ENCODE data around the gene LHX4. TPM values are rescaled to one million over a fixed set of nuclear protein-coding genes. Genes with fewer than 3 reads are reported as not detected.

The LHX4 gene
- total and polyA plus RNA-seq, 2 experiments from 2014 or later, result 0.30 TPM; not detected in 1

DNA sequence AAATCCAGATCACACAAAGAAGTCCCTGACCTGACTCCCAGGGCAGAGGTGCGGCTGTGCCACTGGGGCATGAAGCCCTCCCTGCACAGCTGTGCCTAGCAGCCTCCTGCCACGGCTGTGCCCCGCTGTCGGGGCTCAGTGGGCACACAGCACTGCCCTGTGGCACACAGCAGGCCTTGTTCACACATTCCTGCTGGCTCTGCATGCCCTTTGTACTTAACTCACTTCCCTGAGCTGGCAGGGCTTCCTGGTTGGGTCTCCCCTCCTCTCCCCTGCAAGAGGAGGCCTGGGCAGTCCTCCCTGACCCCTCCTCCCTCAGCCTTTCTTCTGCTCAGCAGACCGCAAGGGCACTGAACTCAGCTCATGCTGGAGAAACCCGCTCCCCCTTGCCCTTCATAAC lies 14.8 kb downstream of the LHX4 start:
- Histone ChIP-seq H3K9me3 (ENCODE audit: low read depth) (no peaks in the 10 kb centered on the region), H2AFZ (no peak overlapping the region), H3K27me3 (replicated peaks; ENCODE audit: insufficient read depth) (peaks cover 21% of the 10 kb centered on the region), H3K9me2 (ENCODE audit: insufficient read depth) (no peaks in the 10 kb centered on the region), H4K20me1 (ENCODE audit: insufficient read depth) (no peaks in the 10 kb centered on the region), H3K27ac (no peak overlapping the region), H3F3A (ENCODE audit: insufficient read depth) (no peaks in the 10 kb centered on the region), H3K79me2 (ENCODE audit: insufficient read depth) (no peaks in the 10 kb centered on the region), H3K9ac (no peak overlapping the region), H3K4me2 (ENCODE audit: unreplicated experiment) (no peak overlapping the region), H3K4me3 (no peak overlapping the region), H3K4me1 (ENCODE audit: insufficient read depth) (no peaks in the 10 kb centered on the region), H3K36me3 (ENCODE audit: low read depth) (no peaks in the 10 kb centered on the region)
- in situ Hi-C loops (cut with MboI), result no loop called here
- TF ChIP-seq EZH2 (IDR thresholded peaks at IDR 0.05; ENCODE audit: insufficient read depth, poor library complexity, severe bottlenecking), result no peak
- TF ChIP-seq EZH2phosphoT487 (IDR thresholded peaks at IDR 0.05; ENCODE audit: insufficient read depth, low read depth), result no peak
- no peak for DNase-seq
- 69 to 73% methylated on average over 6 of the region's 6 CpGs for WGBS, 2 experiments (ENCODE audit: low coverage in 1 of 2, low lambda C conversion rate in 2 of 2, missing lambda C conversion rate in 2 of 2)

DNA sequence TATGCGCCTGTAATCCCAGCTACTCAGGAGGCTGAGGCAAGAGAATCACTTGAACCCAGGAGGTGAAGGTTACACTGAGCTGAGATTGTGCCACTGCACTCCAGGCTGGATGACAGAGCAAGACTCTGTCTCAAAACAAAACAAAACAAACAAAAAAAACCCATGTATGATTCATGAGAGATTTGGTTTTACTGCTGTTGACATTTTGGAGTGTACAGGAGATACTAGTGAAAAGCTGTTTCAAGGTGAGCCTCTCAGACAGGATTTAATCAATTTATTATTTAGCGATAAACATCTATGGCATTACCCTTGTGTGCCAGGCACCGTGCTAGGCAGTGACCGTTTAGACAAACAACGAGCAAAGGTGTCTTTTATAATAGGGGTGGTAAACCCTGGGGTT lies 16.5 kb downstream of the LHX4 start:
- no peaks in the 10 kb centered on the region for H3K36me3 ChIP-seq (ENCODE audit: low read depth)
- no peaks in the 10 kb centered on the region for H4K20me1 ChIP-seq (ENCODE audit: insufficient read depth)
- H3K9me2 ChIP-seq (ENCODE audit: insufficient read depth), result no peaks in the 10 kb centered on the region
- no peak for DNase-seq
- H3K9ac ChIP-seq, result no peak overlapping the region
- H3F3A ChIP-seq (ENCODE audit: insufficient read depth), result no peaks in the 10 kb centered on the region
- TF ChIP-seq EZH2phosphoT487 (IDR thresholded peaks at IDR 0.05; ENCODE audit: insufficient read depth, low read depth) (no peak), EZH2 (IDR thresholded peaks at IDR 0.05; ENCODE audit: insufficient read depth, poor library complexity, severe bottlenecking) (no peak)
- 86 to 87% methylated on average over 5 of the region's 5 CpGs for WGBS, 2 experiments (ENCODE audit: low coverage in 1 of 2, low lambda C conversion rate in 2 of 2, missing lambda C conversion rate in 2 of 2)
- no peak overlapping the region for H3K4me2 ChIP-seq (ENCODE audit: unreplicated experiment)
- no peaks in the 10 kb centered on the region for H3K9me3 ChIP-seq (ENCODE audit: low read depth)
- H2AFZ ChIP-seq, result no peak overlapping the region
- H3K27me3 ChIP-seq (replicated peaks; ENCODE audit: insufficient read depth), result peaks cover 5% of the 10 kb centered on the region
- no peak overlapping the region for H3K4me3 ChIP-seq
- no peak overlapping the region for H3K27ac ChIP-seq
- in situ Hi-C loops (cut with MboI), result no loop called here
- no peaks in the 10 kb centered on the region for H3K4me1 ChIP-seq (ENCODE audit: insufficient read depth)
- no peaks in the 10 kb centered on the region for H3K79me2 ChIP-seq (ENCODE audit: insufficient read depth)

- H3K9ac ChIP-seq, result no peak overlapping the region
- WGBS, 2 experiments (ENCODE audit: low coverage in 1 of 2, low lambda C conversion rate in 2 of 2, missing lambda C conversion rate in 2 of 2), result 68 to 75% methylated on average over 3 of the region's 3 CpGs
- H3K4me2 ChIP-seq (ENCODE audit: unreplicated experiment), result no peak overlapping the region
- DNase-seq, result no peak
- no peaks in the 10 kb centered on the region for H3F3A ChIP-seq (ENCODE audit: insufficient read depth)
- H3K27ac ChIP-seq, result no peak overlapping the region
- TF ChIP-seq EZH2phosphoT487 (IDR thresholded peaks at IDR 0.05; ENCODE audit: insufficient read depth, low read depth) (no peak), EZH2 (IDR thresholded peaks at IDR 0.05; ENCODE audit: insufficient read depth, poor library complexity, severe bottlenecking) (no peak)
- in situ Hi-C loops (cut with MboI), result no loop called here
- no peak overlapping the region for H2AFZ ChIP-seq
- H3K79me2 ChIP-seq (ENCODE audit: insufficient read depth), result no peaks in the 10 kb centered on the region
- no peaks in the 10 kb centered on the region for H3K4me1 ChIP-seq (ENCODE audit: insufficient read depth)
- H3K36me3 ChIP-seq (ENCODE audit: low read depth), result no peaks in the 10 kb centered on the region
- no peak overlapping the region for H3K4me3 ChIP-seq
- H3K9me2 ChIP-seq (ENCODE audit: insufficient read depth), result no peaks in the 10 kb centered on the region
- peaks cover under 1% of the 10 kb centered on the region; the same call in 1 of the 2 replicates for H3K27me3 ChIP-seq (replicated peaks; ENCODE audit: insufficient read depth)
- no peaks in the 10 kb centered on the region for H4K20me1 ChIP-seq (ENCODE audit: insufficient read depth)
- no peaks in the 10 kb centered on the region for H3K9me3 ChIP-seq (ENCODE audit: low read depth)
Measured at GRCh38 chr1:180247061-180247460, 17.0 kb downstream of the LHX4 start.

DNA sequence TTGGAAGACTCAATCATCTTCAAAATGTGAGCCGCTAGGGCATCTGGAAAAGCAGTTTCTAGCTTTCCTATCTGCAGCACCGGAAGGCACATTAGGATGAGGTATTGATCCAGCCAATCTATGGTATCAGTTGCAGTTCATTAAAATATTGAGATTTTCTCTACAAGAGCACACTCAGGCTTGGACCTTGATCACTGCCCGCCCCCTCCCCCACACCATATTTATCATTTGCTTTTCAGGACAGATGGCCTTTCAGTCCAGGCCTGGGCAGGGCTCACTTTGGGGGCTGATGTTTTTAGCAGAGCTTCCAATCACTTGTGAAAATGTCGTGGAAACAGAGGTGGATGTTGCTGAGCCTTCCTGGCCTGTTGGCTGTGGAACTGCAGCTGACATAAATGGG lies 17.5 kb downstream of the LHX4 start:
- Histone ChIP-seq H3K9ac (no peak overlapping the region), H3K36me3 (ENCODE audit: low read depth) (no peaks in the 10 kb centered on the region), H3K4me2 (ENCODE audit: unreplicated experiment) (no peak overlapping the region), H3K4me1 (ENCODE audit: insufficient read depth) (no peaks in the 10 kb centered on the region), H2AFZ (no peak overlapping the region), H4K20me1 (ENCODE audit: insufficient read depth) (no peaks in the 10 kb centered on the region), H3K27me3 (replicated peaks; ENCODE audit: insufficient read depth) (no peaks in the 10 kb centered on the region), H3K4me3 (no peak overlapping the region), H3K79me2 (ENCODE audit: insufficient read depth) (no peaks in the 10 kb centered on the region), H3K27ac (no peak overlapping the region), H3F3A (ENCODE audit: insufficient read depth) (no peaks in the 10 kb centered on the region), H3K9me3 (ENCODE audit: low read depth) (no peaks in the 10 kb centered on the region), H3K9me2 (ENCODE audit: insufficient read depth) (no peaks in the 10 kb centered on the region)
- TF ChIP-seq EZH2phosphoT487 (IDR thresholded peaks at IDR 0.05; ENCODE audit: insufficient read depth, low read depth) (no peak), EZH2 (IDR thresholded peaks at IDR 0.05; ENCODE audit: insufficient read depth, poor library complexity, severe bottlenecking) (no peak)
- no peak for DNase-seq
- in situ Hi-C loops (cut with MboI), result no loop called here
- WGBS, 2 experiments (ENCODE audit: low coverage in 1 of 2, low lambda C conversion rate in 2 of 2, missing lambda C conversion rate in 2 of 2), result 79 to 87% methylated on average over 4 of the region's 4 CpGs

- WGBS, 2 experiments (ENCODE audit: low coverage in 1 of 2, low lambda C conversion rate in 2 of 2, missing lambda C conversion rate in 2 of 2), result 93 to 97% methylated on average over 7 of the region's 7 CpGs
- TF ChIP-seq EZH2 (IDR thresholded peaks at IDR 0.05; ENCODE audit: insufficient read depth, poor library complexity, severe bottlenecking), result no peak
- no peak for TF ChIP-seq EZH2phosphoT487 (IDR thresholded peaks at IDR 0.05; ENCODE audit: insufficient read depth, low read depth)
Measured at GRCh38 chr1:180248176-180248575, 18.1 kb downstream of the LHX4 start.

More at GRCh38 chr1:180248176-180248575, 18.1 kb downstream of the LHX4 start:
- in situ Hi-C loops (cut with MboI), result no loop called here
- no peaks in the 10 kb centered on the region for H3K9me3 ChIP-seq (ENCODE audit: low read depth)
- H3K9me2 ChIP-seq (ENCODE audit: insufficient read depth), result no peaks in the 10 kb centered on the region
- H3K79me2 ChIP-seq (ENCODE audit: insufficient read depth), result no peaks in the 10 kb centered on the region
- H2AFZ ChIP-seq, result no peak overlapping the region
- H3F3A ChIP-seq (ENCODE audit: insufficient read depth), result no peaks in the 10 kb centered on the region
- DNase-seq, result no peak
- H3K4me3 ChIP-seq, result no peak overlapping the region
- H3K9ac ChIP-seq, result no peak overlapping the region
- no peak overlapping the region for H3K27ac ChIP-seq
- no peak overlapping the region for H3K4me2 ChIP-seq (ENCODE audit: unreplicated experiment)
- no peaks in the 10 kb centered on the region for H3K36me3 ChIP-seq (ENCODE audit: low read depth)
- no peaks in the 10 kb centered on the region for H3K4me1 ChIP-seq (ENCODE audit: insufficient read depth)
- no peaks in the 10 kb centered on the region for H4K20me1 ChIP-seq (ENCODE audit: insufficient read depth)
- H3K27me3 ChIP-seq (replicated peaks; ENCODE audit: insufficient read depth), result no peaks in the 10 kb centered on the region
